SK-N-SH treated with all-trans-retinoic acid at 6 μM for 48 hours (cell line): ENCODE results near the gene EXD3.
A peak's percentile ranks its signal among the peaks of the same experiment; 100 is the strongest.

Experiments
- ATAC-seq: fragments of 200-7000 bp; cut with Tn5 transposase; 3 replicates; pipeline ENCODE4 v1.9.1; 2020; ENCODE audit warnings: mild to moderate bottlenecking, moderate library complexity
- ARNTL ChIP-seq: fragments of 450-650 bp; formaldehyde crosslinking; IDR thresholded peaks from 2 replicates; pipeline ENCODE4 v1.5.0; 2020; ENCODE audit warnings: low read depth, mild to moderate bottlenecking, moderate library complexity, borderline replicate concordance
- BACH2 ChIP-seq: fragments of 250-450 bp; sonication (Bioruptor Pico); IDR thresholded peaks from 2 replicates; pipeline ENCODE4 v1.9.0; 2021; ENCODE audit warnings: mild to moderate bottlenecking, borderline replicate concordance
- CREB5 ChIP-seq: fragments of 250-450 bp; sonication (Bioruptor Pico); IDR thresholded peaks from 2 replicates; pipeline ENCODE4 v1.5.1; 2020; ENCODE audit warnings: low read depth, mild to moderate bottlenecking, moderate library complexity
- CSDC2 ChIP-seq: fragments of 250-450 bp; sonication (Bioruptor Pico); IDR thresholded peaks from 2 replicates; pipeline ENCODE4 v1.5.0; 2020; ENCODE audit warnings: mild to moderate bottlenecking, moderate library complexity
- ESRRG ChIP-seq: fragments of 250-450 bp; sonication (Bioruptor Pico); IDR thresholded peaks from 2 replicates; pipeline ENCODE4 v1.6.1; 2021; ENCODE audit warnings: mild to moderate bottlenecking
- GLIS3 ChIP-seq: fragments of 250-450 bp; sonication (Bioruptor Pico); IDR thresholded peaks from 2 replicates; pipeline ENCODE4 v1.5.0; 2020; ENCODE audit warnings: mild to moderate bottlenecking, moderate library complexity
- ISL1 ChIP-seq: fragments of 250-450 bp; sonication (Bioruptor Pico); IDR thresholded peaks from 2 replicates; pipeline ENCODE4 v2.1.2; 2022; ENCODE audit warnings: mild to moderate bottlenecking, moderate library complexity
- OSR1 ChIP-seq: fragments of 250-450 bp; sonication (Bioruptor Pico); IDR thresholded peaks from 2 replicates; pipeline ENCODE4 v1.8.0; 2022; ENCODE audit warnings: moderate library complexity, mild to moderate bottlenecking, inconsistent platforms
- PATZ1 ChIP-seq: fragments of 250-450 bp; sonication (Bioruptor Pico); IDR thresholded peaks from 2 replicates; pipeline ENCODE4 v1.8.0; 2020; ENCODE audit warnings: mild to moderate bottlenecking, moderate library complexity, borderline replicate concordance
- POU6F1 ChIP-seq: fragments of 250-450 bp; sonication (Bioruptor Pico); IDR thresholded peaks from 2 replicates; pipeline ENCODE4 v1.8.0; 2021; ENCODE audit warnings: low read depth, mild to moderate bottlenecking, moderate library complexity, borderline replicate concordance
- PPARA ChIP-seq: fragments of 250-450 bp; sonication (Bioruptor Pico); IDR thresholded peaks from 2 replicates; pipeline ENCODE4 v1.5.0; 2020; ENCODE audit warnings: mild to moderate bottlenecking, borderline replicate concordance
- RARB ChIP-seq: fragments of 250-450 bp; sonication (Bioruptor Pico); IDR thresholded peaks from 2 replicates; pipeline ENCODE4 v1.8.0; 2021; ENCODE audit warnings: mild to moderate bottlenecking, moderate library complexity
- SNAI2 ChIP-seq: fragments of 250-450 bp; sonication (Bioruptor Pico); IDR thresholded peaks from 2 replicates; pipeline ENCODE4 v1.5.0; 2020; ENCODE audit warnings: mild to moderate bottlenecking, moderate library complexity
- TOX ChIP-seq: fragments of 250-450 bp; sonication (Bioruptor Pico); IDR thresholded peaks from 2 replicates; pipeline ENCODE4 v1.8.0; 2021; ENCODE audit warnings: mild to moderate bottlenecking, moderate library complexity, borderline replicate concordance
- TSHZ2 ChIP-seq: fragments of 250-450 bp; sonication (Bioruptor Pico); IDR thresholded peaks from 2 replicates; pipeline ENCODE4 v1.5.0; 2020; ENCODE audit warnings: mild to moderate bottlenecking, moderate library complexity
- ZC3H10 ChIP-seq: fragments of 250-450 bp; sonication (Bioruptor Pico); IDR thresholded peaks from 2 replicates; pipeline ENCODE4 v1.5.1; 2021; ENCODE audit warnings: mild to moderate bottlenecking, moderate library complexity
- ZFP3 ChIP-seq: fragments of 250-450 bp; sonication (Bioruptor Pico); IDR thresholded peaks from 2 replicates; pipeline ENCODE4 v1.5.0; 2020; ENCODE audit warnings: mild to moderate bottlenecking, moderate library complexity
- ZNF565 ChIP-seq: fragments of 450-650 bp; formaldehyde crosslinking; conservative IDR thresholded peaks from 2 replicates; pipeline ENCODE4 v1.5.0; 2020; ENCODE audit warnings: low read depth, mild to moderate bottlenecking, moderate library complexity
- ZNF8 ChIP-seq: fragments of 450-650 bp; formaldehyde crosslinking; IDR thresholded peaks from 2 replicates; pipeline ENCODE4 v1.5.0; 2020; ENCODE audit warnings: mild to moderate bottlenecking, moderate library complexity

The EXD3 gene

GRCh38 chr9:137383081-137383783 lies 39.7 kb downstream of the EXD3 start:
- ATAC-seq = no peak; the same call in 2 of the 3 replicates
- no peak for TF ChIP-seq TOX (CRISPR knock-in tag)
- TF ChIP-seq ARNTL = no peak
- no peak for TF ChIP-seq BACH2 (CRISPR knock-in tag)
- TF ChIP-seq ZNF565 (CRISPR knock-in tag) = no peak
- no peak for TF ChIP-seq OSR1 (CRISPR knock-in tag)
- no peak for TF ChIP-seq ESRRG (CRISPR knock-in tag)
- no peak for TF ChIP-seq PPARA
- no peak for TF ChIP-seq RARB (CRISPR knock-in tag)
- TF ChIP-seq TSHZ2 = no peak
- TF ChIP-seq POU6F1 (CRISPR knock-in tag) = no peak
- TF ChIP-seq ZFP3 (CRISPR knock-in tag) = no peak
- no peak for TF ChIP-seq ISL1 (CRISPR knock-in tag)
- no peak for TF ChIP-seq PATZ1
- no peak for TF ChIP-seq ZNF8
- no peak for TF ChIP-seq SNAI2 (CRISPR knock-in tag)
- no peak for TF ChIP-seq CSDC2 (CRISPR knock-in tag)
- no peak for TF ChIP-seq GLIS3 (CRISPR knock-in tag)
- no peak for TF ChIP-seq ZC3H10 (CRISPR knock-in tag)
- TF ChIP-seq CREB5 (CRISPR knock-in tag) = no peak
- TF ChIP-seq, all 23 proteins: peak for 0

GRCh38 chr9:137382444-137383080 lies 40.4 kb downstream of the EXD3 start:
- peak; percentile 11; the same call in 2 of the 3 replicates for ATAC-seq
- TF ChIP-seq RARB (CRISPR knock-in tag) (no peak), BACH2 (CRISPR knock-in tag) (no peak), POU6F1 (CRISPR knock-in tag) (no peak), ISL1 (CRISPR knock-in tag) (no peak)
- TF ChIP-seq, all 23 proteins: peak for 0
